MM.1S (cell line): ENCODE measurements around the gene BCL2L1.

ENCODE experiments used
- EZH2 ChIP-seq: fragments of 300-600 bp; sonication (generic); optimal IDR thresholded peaks from 2 replicates; pipeline ENCODE3; 2017; ENCODE audit warnings: low read depth, mild to moderate bottlenecking, antibody characterized with exemption, low read length, mixed read lengths
- EZH2phosphoT487 ChIP-seq: fragments of 300-600 bp; sonication (generic); IDR thresholded peaks from 2 replicates; pipeline ENCODE4 v1.6.1; 2018; ENCODE audit warnings: antibody characterized with exemption, low read length
- TF ChIP-seq, protein P1 (sequence below): fragments of 300-600 bp; sonication (generic); IDR thresholded peaks from 2 replicates; pipeline ENCODE4 v1.5.1; 2016; ENCODE audit warnings: antibody characterized with exemption, low read length, mixed read lengths

DNA sequence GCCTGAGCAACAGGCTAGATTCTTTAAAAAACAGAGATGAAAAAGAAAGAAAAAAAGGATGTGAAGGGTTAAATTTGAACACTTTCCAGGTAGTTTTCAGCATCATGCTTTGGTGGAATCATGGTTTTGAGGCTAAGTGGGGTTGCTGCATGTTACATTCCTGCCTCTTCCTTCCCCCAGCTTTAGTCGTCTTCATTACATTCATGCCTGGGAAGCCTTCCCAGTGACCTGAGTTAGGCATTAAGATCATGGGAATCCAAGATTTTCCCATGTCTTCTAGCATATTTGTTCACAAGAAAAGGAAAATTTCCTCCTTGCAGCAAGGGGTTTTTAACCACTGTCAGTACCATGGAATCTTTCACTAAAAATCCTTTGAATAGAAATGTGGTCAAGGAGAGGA lies 28.5 kb upstream of the BCL2L1 start:
- TF ChIP-seq, protein P1, sequence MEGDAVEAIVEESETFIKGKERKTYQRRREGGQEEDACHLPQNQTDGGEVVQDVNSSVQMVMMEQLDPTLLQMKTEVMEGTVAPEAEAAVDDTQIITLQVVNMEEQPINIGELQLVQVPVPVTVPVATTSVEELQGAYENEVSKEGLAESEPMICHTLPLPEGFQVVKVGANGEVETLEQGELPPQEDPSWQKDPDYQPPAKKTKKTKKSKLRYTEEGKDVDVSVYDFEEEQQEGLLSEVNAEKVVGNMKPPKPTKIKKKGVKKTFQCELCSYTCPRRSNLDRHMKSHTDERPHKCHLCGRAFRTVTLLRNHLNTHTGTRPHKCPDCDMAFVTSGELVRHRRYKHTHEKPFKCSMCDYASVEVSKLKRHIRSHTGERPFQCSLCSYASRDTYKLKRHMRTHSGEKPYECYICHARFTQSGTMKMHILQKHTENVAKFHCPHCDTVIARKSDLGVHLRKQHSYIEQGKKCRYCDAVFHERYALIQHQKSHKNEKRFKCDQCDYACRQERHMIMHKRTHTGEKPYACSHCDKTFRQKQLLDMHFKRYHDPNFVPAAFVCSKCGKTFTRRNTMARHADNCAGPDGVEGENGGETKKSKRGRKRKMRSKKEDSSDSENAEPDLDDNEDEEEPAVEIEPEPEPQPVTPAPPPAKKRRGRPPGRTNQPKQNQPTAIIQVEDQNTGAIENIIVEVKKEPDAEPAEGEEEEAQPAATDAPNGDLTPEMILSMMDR = no peak
- TF ChIP-seq EZH2 (no peak), EZH2phosphoT487 (no peak)
